Gastrocnemius medialis (tissue), 4 donors: ENCODE results near the gene GCH1.

Experiments
- POLR2A ChIP-seq, 2 donors: fragments of 450-650 bp; IDR thresholded peaks; one replicate each; pipeline ENCODE4 v1.6.1; 2017; ENCODE audit warnings: antibody characterized with exemption in 2 of 2, mild to moderate bottlenecking in 2 of 2, moderate library complexity in 2 of 2
- TF ChIP-seq, protein P1 (sequence below), 5 experiments: fragments of 450-650 bp in 3 of 5; fragments of 200-600 bp in 2 of 5; sonication (generic) in 2 of 5; IDR thresholded peaks in 4 of 5; conservative IDR thresholded peaks in 1 of 5; 1 replicate in 4 of 5; 2 replicates in 1 of 5; pipeline ENCODE4 v1.5.1; 2016 to 2019; ENCODE audit warnings: antibody characterized with exemption in 5 of 5, mild to moderate bottlenecking in 3 of 5, moderate library complexity in 3 of 5

GRCh38 chr14:54867011-54867410 is 35.6 kb downstream of the GCH1 start:
- TF ChIP-seq POLR2A (IDR thresholded peaks at IDR 0.05): no peak
- TF ChIP-seq, protein P1, sequence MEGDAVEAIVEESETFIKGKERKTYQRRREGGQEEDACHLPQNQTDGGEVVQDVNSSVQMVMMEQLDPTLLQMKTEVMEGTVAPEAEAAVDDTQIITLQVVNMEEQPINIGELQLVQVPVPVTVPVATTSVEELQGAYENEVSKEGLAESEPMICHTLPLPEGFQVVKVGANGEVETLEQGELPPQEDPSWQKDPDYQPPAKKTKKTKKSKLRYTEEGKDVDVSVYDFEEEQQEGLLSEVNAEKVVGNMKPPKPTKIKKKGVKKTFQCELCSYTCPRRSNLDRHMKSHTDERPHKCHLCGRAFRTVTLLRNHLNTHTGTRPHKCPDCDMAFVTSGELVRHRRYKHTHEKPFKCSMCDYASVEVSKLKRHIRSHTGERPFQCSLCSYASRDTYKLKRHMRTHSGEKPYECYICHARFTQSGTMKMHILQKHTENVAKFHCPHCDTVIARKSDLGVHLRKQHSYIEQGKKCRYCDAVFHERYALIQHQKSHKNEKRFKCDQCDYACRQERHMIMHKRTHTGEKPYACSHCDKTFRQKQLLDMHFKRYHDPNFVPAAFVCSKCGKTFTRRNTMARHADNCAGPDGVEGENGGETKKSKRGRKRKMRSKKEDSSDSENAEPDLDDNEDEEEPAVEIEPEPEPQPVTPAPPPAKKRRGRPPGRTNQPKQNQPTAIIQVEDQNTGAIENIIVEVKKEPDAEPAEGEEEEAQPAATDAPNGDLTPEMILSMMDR (IDR thresholded peaks at IDR 0.05 in 4 of 5, conservative IDR thresholded peaks at IDR 0.05 in 1 of 5): no peak
